HCEC 1CT (cell line): ENCODE data around the gene NUBPL.
"Not testable (repeated sequence)": the region's sequence is repeated elsewhere in the genome, so short reads cannot be mapped to it uniquely, and the experiment has no call there.

Source experiments
- DNase-seq: peaks from one replicate; pipeline ENCODE4 v3.0.0-alpha.2; 2017

NUBPL gene

GRCh38 chr14:31825459-31825858, 264.3 kb downstream of the NUBPL start:
- DNase-seq: no peak

- DNase-seq: no peak
These were observed 266.1 kb downstream of the NUBPL start for GRCh38 chr14:31827325-31827724.

- DNase-seq: peak; percentile 49
These were observed 268.0 kb downstream of the NUBPL start for GRCh38 chr14:31828946-31829868.

GRCh38 chr14:31834616-31835015, 273.4 kb downstream of the NUBPL start:
- no peak for DNase-seq

GRCh38 chr14:31835049-31835448, 273.8 kb downstream of the NUBPL start:
- DNase-seq: peak; percentile 21

- no peak for DNase-seq
These were observed 275.8 kb downstream of the NUBPL start for GRCh38 chr14:31837031-31837430.

- DNase-seq: no peak
These were observed 281.7 kb downstream of the NUBPL start for GRCh38 chr14:31842899-31843298.

GRCh38 chr14:31843361-31844091, 282.3 kb downstream of the NUBPL start:
- peak; percentile 11 for DNase-seq

- no peak for DNase-seq
These were observed 293.4 kb downstream of the NUBPL start for GRCh38 chr14:31854508-31855075.

GRCh38 chr14:31855262-31855661, 294.1 kb downstream of the NUBPL start:
- DNase-seq: no peak

- DNase-seq: not testable (repeated sequence)
These were observed 294.8 kb downstream of the NUBPL start for GRCh38 chr14:31856003-31856402.

- no peak for DNase-seq
These were observed 297.7 kb downstream of the NUBPL start for GRCh38 chr14:31858868-31859267.

GRCh38 chr14:31864937-31865855, 304.0 kb downstream of the NUBPL start:
- no peak for DNase-seq

GRCh38 chr14:31867570-31867969, 306.4 kb downstream of the NUBPL start:
- no peak for DNase-seq

GRCh38 chr14:31868096-31868495, 306.9 kb downstream of the NUBPL start:
- not testable (repeated sequence) for DNase-seq

GRCh38 chr14:31876741-31877140, 315.5 kb downstream of the NUBPL start:
- DNase-seq: no peak

- DNase-seq: peak; percentile 38
These were observed 316.1 kb downstream of the NUBPL start for GRCh38 chr14:31877255-31877798.

- no peak for DNase-seq
These were observed 318.6 kb downstream of the NUBPL start for GRCh38 chr14:31879661-31880348.

GRCh38 chr14:31880935-31881334, 319.7 kb downstream of the NUBPL start:
- peak; percentile 94 for DNase-seq

GRCh38 chr14:31881531-31882310, 320.5 kb downstream of the NUBPL start:
- peak; percentile 50 for DNase-seq

- DNase-seq: no peak
These were observed 323.0 kb downstream of the NUBPL start for GRCh38 chr14:31884238-31884637.
